Measurements from ENCODE around the gene SNX13.

SNX13 gene

DNA sequence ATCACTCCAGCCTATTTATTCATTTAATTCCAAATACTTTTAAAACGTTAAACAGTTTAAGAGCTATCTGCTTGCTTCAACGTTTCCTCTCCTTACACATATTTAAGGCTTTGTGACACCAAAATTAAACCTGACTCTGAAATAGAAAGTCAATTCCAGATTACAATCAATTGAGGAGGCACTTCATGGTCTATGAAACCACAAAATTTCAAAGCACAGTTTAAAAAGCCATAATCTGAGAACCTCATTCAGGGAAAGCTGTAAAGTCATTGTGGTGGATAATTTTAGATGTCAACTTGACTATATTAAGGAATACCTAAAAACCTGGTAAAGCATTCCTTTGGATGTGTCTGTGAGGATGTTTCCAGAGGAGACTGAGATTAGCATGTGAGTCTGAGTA, 6.2 kb downstream of the SNX13 start:
- TF ChIP-seq, protein P1, sequence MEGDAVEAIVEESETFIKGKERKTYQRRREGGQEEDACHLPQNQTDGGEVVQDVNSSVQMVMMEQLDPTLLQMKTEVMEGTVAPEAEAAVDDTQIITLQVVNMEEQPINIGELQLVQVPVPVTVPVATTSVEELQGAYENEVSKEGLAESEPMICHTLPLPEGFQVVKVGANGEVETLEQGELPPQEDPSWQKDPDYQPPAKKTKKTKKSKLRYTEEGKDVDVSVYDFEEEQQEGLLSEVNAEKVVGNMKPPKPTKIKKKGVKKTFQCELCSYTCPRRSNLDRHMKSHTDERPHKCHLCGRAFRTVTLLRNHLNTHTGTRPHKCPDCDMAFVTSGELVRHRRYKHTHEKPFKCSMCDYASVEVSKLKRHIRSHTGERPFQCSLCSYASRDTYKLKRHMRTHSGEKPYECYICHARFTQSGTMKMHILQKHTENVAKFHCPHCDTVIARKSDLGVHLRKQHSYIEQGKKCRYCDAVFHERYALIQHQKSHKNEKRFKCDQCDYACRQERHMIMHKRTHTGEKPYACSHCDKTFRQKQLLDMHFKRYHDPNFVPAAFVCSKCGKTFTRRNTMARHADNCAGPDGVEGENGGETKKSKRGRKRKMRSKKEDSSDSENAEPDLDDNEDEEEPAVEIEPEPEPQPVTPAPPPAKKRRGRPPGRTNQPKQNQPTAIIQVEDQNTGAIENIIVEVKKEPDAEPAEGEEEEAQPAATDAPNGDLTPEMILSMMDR (IDR thresholded peaks at IDR 0.05; ENCODE audit: low read depth, low read length, missing control alignments), result no peak
- no peak for DNase-seq (ENCODE audit: extremely low read depth, low read depth)
- H3K4me3 ChIP-seq (replicated peaks; ENCODE audit: low read depth, low read length), result no peak overlapping the region

DNA sequence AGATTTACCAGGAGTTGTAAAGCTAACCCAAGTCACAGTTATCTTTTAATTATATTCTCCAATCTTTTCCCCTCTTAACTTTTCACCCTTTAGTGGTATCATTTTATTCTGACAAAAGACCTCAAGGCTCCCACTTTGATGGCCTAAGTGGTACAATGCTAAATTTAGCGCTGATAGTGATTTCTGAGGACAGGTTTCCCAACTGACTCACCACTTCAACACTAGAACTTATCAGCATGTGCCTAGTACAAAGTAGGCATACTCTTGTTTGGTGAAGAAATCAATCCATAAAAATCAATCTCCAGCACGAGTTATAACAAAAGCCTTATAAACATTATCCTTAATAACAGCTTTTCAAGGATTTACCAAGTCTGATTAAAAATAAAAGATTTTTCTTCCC, 7.5 kb downstream of the SNX13 start:
- TF ChIP-seq, protein P1 (IDR thresholded peaks at IDR 0.05; ENCODE audit: low read depth, low read length, missing control alignments), result no peak
- DNase-seq (ENCODE audit: extremely low read depth, low read depth), result no peak
- no peak overlapping the region for H3K4me3 ChIP-seq (replicated peaks; ENCODE audit: low read depth, low read length)

DNA sequence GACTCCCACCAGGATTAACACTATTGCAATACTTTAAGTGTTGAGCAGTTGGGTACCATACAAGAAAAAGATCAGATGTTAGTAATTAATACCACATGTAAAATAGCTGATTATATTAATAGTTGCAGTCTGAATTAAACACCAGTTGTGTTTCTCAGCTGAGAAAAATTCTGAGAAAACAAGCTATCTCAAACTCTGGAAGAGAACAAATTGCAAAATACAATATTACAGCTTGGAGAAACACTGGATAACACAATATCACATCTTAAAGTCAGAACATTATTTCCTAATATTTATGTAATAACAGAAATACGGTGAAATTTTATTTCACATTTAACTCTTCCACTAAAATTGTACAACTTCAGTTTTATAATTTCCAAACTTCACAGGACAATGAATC, 9.2 kb downstream of the SNX13 start:
- H3K4me3 ChIP-seq (replicated peaks; ENCODE audit: low read depth, low read length), result no peak overlapping the region
- TF ChIP-seq, protein P1 (IDR thresholded peaks at IDR 0.05; ENCODE audit: low read depth, low read length, missing control alignments), result no peak
- no peak for DNase-seq (ENCODE audit: extremely low read depth, low read depth)

DNA sequence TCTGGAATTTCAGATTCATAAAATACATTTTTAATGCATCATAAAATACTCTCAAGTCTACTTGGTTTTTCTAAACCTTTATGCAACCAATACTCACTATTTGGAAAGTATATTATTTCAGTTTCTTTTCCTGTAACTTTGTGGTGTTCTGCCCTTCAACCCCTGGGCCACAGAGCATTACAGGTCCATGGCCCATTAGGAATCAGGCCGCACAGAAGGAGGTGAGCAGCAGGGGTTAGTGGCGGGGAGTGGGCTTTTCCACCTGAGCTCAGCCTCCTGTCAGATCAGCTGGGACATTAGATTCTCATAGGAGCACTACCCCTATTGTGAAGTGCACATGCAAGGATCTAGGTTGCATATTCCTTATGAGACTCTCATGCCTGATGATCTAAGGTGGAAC, 9.7 kb downstream of the SNX13 start:
- no peak for DNase-seq (ENCODE audit: extremely low read depth, low read depth)
- TF ChIP-seq, protein P1 (IDR thresholded peaks at IDR 0.05; ENCODE audit: low read depth, low read length, missing control alignments), result no peak
- H3K4me3 ChIP-seq (replicated peaks; ENCODE audit: low read depth, low read length), result no peak overlapping the region

DNA sequence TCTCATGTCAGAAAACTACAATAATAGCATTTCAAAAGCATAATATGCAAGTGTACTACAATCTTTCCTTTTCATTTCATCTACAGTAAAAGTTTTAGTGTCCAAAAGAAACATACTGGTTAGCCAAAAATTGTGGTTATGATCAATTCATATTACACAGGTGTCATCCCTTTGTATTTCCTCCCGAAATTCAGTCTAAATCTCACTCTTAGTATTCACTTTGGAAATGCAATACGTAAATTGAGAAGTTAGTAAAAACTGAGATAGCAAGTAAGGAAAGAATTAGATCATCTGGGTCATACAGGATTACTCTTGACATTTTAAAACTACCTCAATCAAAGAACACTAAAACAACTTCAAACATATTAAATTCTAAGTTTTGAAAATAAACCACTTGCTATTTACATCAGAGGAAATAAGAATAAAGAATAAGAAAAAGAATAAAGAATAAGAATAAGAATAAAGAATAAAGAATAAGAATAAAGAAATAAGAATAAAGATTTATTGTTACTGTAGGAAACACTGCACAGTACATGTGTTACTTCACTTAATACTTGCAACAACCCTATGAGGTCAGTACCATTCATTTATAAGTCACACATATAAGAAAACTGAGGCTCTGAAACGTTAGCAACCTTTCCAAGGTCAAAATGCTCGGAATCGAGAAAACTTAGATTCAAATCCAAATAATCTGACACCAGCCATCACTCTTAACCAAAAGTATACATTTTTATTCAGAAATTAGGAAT, 10.5 kb downstream of the SNX13 start:
- TF ChIP-seq, protein P1 (IDR thresholded peaks at IDR 0.05; ENCODE audit: low read depth, low read length, missing control alignments), result no peak
- no peak for DNase-seq (ENCODE audit: extremely low read depth, low read depth)
- H3K4me3 ChIP-seq (replicated peaks; ENCODE audit: low read depth, low read length), result no peak overlapping the region

DNA sequence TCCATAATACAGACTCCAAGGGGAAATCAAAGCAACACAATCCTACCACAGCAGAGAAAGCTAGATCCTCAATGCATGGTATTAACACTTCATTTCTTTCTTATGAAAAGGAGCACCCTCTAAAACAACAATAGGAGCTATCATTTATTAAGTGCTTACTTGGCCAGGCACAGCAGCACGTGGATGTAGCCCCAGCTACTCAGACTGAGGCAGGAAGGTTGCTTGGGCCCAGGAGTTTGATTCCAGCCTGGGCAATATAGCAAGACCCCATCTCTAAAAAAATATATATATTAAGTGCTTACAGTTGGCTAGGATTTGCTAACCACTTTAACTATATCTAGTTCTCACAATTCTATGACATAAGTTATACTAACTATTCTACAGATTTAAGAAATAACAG, 12.2 kb downstream of the SNX13 start:
- TF ChIP-seq, protein P1 (IDR thresholded peaks at IDR 0.05; ENCODE audit: low read depth, low read length, missing control alignments), result no peak
- no peak overlapping the region for H3K4me3 ChIP-seq (replicated peaks; ENCODE audit: low read depth, low read length)

More for the DNA sequence above, 12.2 kb downstream of the SNX13 start:
- DNase-seq (ENCODE audit: extremely low read depth, low read depth), result no peak
